ENCODE measurements around the gene HRH1.

- no peak for TF ChIP-seq CTCF (IDR thresholded peaks at IDR 0.05)
- TF ChIP-seq ZFX (IDR thresholded peaks at IDR 0.05; ENCODE audit: borderline replicate concordance): no peak
Observed at GRCh38 chr3:11224010-11224409, 69.7 kb downstream of the HRH1 start.
